Colonic mucosa (tissue), 4 donors: ENCODE measurements around the gene CHMP5. TPM values are rescaled to one million over a fixed set of nuclear protein-coding genes. Genes with fewer than 3 reads are reported as not detected.

ENCODE experiments used
- DNase-seq: peaks from one replicate; pipeline ENCODE4 v3.0.0-alpha.2; 2020
- H3K27ac ChIP-seq: fragments of 200-600 bp; one replicate; pipeline ENCODE4 v1.8.0; 2021
- H3K27me3 ChIP-seq: fragments of 200-600 bp; one replicate; pipeline ENCODE4 v1.8.0; 2021
- H3K36me3 ChIP-seq: fragments of 200-600 bp; one replicate; pipeline ENCODE4 v1.8.0; 2021
- H3K4me1 ChIP-seq: fragments of 200-600 bp; one replicate; pipeline ENCODE4 v1.8.0; 2021; ENCODE audit warnings: mild to moderate bottlenecking
- H3K4me3 ChIP-seq: fragments of 200-600 bp; one replicate; pipeline ENCODE4 v1.8.0; 2021
- H3K9ac ChIP-seq, 2 donors: one replicate each; pipeline ENCODE4 v1.7.0; 2013; ENCODE audit warnings: control low read depth in 2 of 2, low read depth in 2 of 2, low read length in 2 of 2
- H3K9me3 ChIP-seq: fragments of 200-600 bp; one replicate; pipeline ENCODE4 v1.8.0; 2021
- CTCF ChIP-seq: fragments of 200-600 bp; IDR thresholded peaks from one replicate; pipeline ENCODE4 v1.8.0; 2022; ENCODE audit warnings: antibody characterized with exemption, mild to moderate bottlenecking
- intact Hi-C: fragments of 100-400 bp; cut with DNase I; formaldehyde crosslinking; loops from one replicate; pipeline ENCODE4 v1.14.1; 2022
- total RNA-seq, 2 donors: library from RNA; stranded (reverse); fragmentation: NEBNext Ultra II Directional in 1 of 2; extraction: Animal tissue kit (Norgen Biotek cat#: 25700) in 1 of 2; gene quantifications; one replicate each; pipeline ENCODE4 v1.2.1, GENCODE V29; 2021
- donor health status: healthy.
- donor health status: DM: no; HTN: no; CAD: no.
- donor health status: DM: no; HTN: no; CAD: no.

CHMP5 gene
- total RNA-seq, 2 donors from 2014 or later, result 60.3 to 97.0 TPM

GRCh38 chr9:33267151-33267767 lies 2.4 kb downstream of the CHMP5 start:
- H3K27ac ChIP-seq, result no peak overlapping the region
- no peaks in the 10 kb centered on the region for H3K9me3 ChIP-seq
- no peak overlapping the region for H3K9ac ChIP-seq
- no peak for TF ChIP-seq CTCF
- intact Hi-C loops, result no loop called here
- no peak overlapping the region for H3K4me3 ChIP-seq
- no peak for DNase-seq
- H3K36me3 ChIP-seq, result no peaks in the 10 kb centered on the region
- H3K4me1 ChIP-seq, result peaks cover 6% of the 10 kb centered on the region
- H3K27me3 ChIP-seq, result no peaks in the 10 kb centered on the region

- Histone ChIP-seq H3K27ac (no peak overlapping the region), H3K9me3 (no peaks in the 10 kb centered on the region), H3K27me3 (no peaks in the 10 kb centered on the region), H3K4me3 (no peak overlapping the region), H3K4me1 (peaks cover 6% of the 10 kb centered on the region), H3K36me3 (peaks cover under 1% of the 10 kb centered on the region), H3K9ac (no peak overlapping the region)
- intact Hi-C loops, result no loop called here
- TF ChIP-seq CTCF, result no peak
- DNase-seq, result no peak
Measured at GRCh38 chr9:33270146-33270545, 5.3 kb downstream of the CHMP5 start.

- H3K9ac ChIP-seq, result no peak overlapping the region
- no peak overlapping the region for H3K4me3 ChIP-seq
- H3K9me3 ChIP-seq, result no peaks in the 10 kb centered on the region
- no peak for TF ChIP-seq CTCF
- intact Hi-C loops, result no loop called here
- peaks cover 6% of the 10 kb centered on the region for H3K4me1 ChIP-seq
- peaks cover 19% of the 10 kb centered on the region for H3K36me3 ChIP-seq
- peak; percentile 65 for DNase-seq
- peak overlapping the region; percentile 61 for H3K27ac ChIP-seq
- H3K27me3 ChIP-seq, result no peaks in the 10 kb centered on the region
Measured at GRCh38 chr9:33272061-33272460, 7.2 kb downstream of the CHMP5 start.

- intact Hi-C loops, result no loop called here
- Histone ChIP-seq H3K4me1 (peaks cover 6% of the 10 kb centered on the region), H3K9ac (no peak overlapping the region), H3K36me3 (peaks cover 29% of the 10 kb centered on the region), H3K27me3 (no peaks in the 10 kb centered on the region), H3K9me3 (no peaks in the 10 kb centered on the region), H3K4me3 (no peak overlapping the region), H3K27ac (no peak overlapping the region)
- TF ChIP-seq CTCF, result no peak
- DNase-seq, result no peak
Measured at GRCh38 chr9:33273266-33273971, 8.6 kb downstream of the CHMP5 start.

- Histone ChIP-seq H3K36me3 (peaks cover 29% of the 10 kb centered on the region), H3K4me1 (peaks cover 6% of the 10 kb centered on the region), H3K4me3 (no peak overlapping the region), H3K27ac (no peak overlapping the region), H3K27me3 (no peaks in the 10 kb centered on the region), H3K9ac (no peak overlapping the region), H3K9me3 (no peaks in the 10 kb centered on the region)
- DNase-seq, result no peak
- intact Hi-C loops, result no loop called here
- TF ChIP-seq CTCF, result no peak
Measured at GRCh38 chr9:33273972-33274328, 9.1 kb downstream of the CHMP5 start.
